Retinal pigment epithelial cell (primary cell): ENCODE data around the gene IRS2.

Experiments used
- DNase-seq: peaks from one replicate; pipeline ENCODE4 v3.0.0-alpha.2; 2010; ENCODE audit warnings: low read depth
- H3K4me3 ChIP-seq: 2 replicates; pipeline ENCODE4 v1.5.1; 2011; ENCODE audit warnings: mild to moderate bottlenecking, low read length, control low read depth, moderate library complexity
- TF ChIP-seq, protein P1 (sequence below): conservative IDR thresholded peaks from 2 replicates; pipeline ENCODE4 v1.5.1; 2011; ENCODE audit warnings: low read depth, low read length, control low read depth, inconsistent platforms

IRS2 gene

GRCh38 chr13:109755997-109756396, 30.4 kb downstream of the IRS2 start:
- DNase-seq, result no peak

DNA sequence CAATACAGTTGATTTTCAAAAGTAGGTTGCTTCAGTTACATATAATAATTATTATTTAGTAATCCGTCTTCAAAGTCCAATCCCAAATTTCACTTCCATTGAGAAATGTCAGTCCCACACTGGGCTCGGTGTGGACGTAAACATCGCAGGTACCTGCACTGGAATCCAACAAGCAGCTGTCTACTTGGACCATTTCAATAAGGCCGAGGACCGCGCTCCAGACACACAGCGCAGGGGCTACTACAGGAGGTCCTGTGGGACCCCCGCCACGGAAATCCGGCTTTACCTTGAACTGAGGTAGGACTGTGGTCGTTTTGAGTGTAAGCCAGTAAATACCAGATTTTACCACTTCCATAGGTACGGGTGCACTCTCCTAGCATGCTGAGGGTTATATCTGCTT, 30.8 kb downstream of the IRS2 start:
- H3K4me3 ChIP-seq, result no peak overlapping the region
- no peak for DNase-seq
- TF ChIP-seq, protein P1, sequence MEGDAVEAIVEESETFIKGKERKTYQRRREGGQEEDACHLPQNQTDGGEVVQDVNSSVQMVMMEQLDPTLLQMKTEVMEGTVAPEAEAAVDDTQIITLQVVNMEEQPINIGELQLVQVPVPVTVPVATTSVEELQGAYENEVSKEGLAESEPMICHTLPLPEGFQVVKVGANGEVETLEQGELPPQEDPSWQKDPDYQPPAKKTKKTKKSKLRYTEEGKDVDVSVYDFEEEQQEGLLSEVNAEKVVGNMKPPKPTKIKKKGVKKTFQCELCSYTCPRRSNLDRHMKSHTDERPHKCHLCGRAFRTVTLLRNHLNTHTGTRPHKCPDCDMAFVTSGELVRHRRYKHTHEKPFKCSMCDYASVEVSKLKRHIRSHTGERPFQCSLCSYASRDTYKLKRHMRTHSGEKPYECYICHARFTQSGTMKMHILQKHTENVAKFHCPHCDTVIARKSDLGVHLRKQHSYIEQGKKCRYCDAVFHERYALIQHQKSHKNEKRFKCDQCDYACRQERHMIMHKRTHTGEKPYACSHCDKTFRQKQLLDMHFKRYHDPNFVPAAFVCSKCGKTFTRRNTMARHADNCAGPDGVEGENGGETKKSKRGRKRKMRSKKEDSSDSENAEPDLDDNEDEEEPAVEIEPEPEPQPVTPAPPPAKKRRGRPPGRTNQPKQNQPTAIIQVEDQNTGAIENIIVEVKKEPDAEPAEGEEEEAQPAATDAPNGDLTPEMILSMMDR, result no peak

More at GRCh38 chr13:109755997-109756396, 30.4 kb downstream of the IRS2 start:
- H3K4me3 ChIP-seq, result no peak overlapping the region
- TF ChIP-seq, protein P1, result no peak

DNA sequence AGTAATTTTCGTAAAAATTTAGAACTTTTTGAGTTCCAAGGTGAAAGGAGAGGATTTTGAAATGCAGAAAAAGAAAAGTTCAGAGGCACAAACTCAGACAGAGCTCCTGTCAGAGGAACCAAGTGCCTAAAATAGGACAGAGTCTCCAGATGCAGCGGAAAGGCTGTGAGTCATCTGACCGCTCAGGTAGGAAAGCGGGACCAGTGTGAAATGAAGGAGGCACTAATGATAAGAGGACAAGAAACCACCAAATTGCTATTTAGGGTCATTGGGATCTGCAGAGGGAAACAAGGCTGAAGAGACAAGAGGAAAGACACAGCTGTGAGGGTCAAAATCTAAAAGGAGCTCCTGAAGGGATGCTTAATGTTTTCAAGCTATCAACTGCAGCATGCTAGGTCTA, 34.9 kb downstream of the IRS2 start:
- DNase-seq, result no peak
- TF ChIP-seq, protein P1, result no peak

DNA sequence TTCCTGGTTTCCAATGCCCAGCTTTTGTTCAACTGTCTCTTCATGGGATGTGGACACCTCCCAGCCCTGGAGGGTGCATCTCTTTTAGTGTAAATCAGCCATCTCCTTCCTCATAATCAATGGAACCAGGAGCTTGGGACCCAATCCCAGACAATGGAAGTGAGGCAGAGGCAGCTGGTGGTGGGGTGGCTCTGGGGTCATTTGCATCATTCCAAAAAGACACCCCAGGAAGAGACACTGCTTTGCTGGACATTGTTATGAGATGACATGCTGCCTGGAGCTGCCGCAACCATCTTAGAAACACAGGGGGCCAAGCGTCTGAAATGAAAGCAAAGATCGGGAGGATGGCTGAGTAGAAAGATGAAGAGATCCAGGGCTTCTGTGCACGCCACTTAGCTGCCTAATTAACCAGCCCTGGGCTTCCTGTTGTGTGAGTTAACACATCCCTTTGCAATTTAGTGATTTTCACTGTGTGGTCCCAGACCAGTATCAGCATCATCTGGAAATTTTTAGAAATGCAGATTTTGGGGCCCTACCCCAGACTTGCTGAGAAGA, 36.1 kb downstream of the IRS2 start:
- no peak overlapping the region for H3K4me3 ChIP-seq
- DNase-seq, result no peak
- TF ChIP-seq, protein P1, result no peak

More for the DNA sequence above, 34.9 kb downstream of the IRS2 start:
- no peak overlapping the region for H3K4me3 ChIP-seq

DNA sequence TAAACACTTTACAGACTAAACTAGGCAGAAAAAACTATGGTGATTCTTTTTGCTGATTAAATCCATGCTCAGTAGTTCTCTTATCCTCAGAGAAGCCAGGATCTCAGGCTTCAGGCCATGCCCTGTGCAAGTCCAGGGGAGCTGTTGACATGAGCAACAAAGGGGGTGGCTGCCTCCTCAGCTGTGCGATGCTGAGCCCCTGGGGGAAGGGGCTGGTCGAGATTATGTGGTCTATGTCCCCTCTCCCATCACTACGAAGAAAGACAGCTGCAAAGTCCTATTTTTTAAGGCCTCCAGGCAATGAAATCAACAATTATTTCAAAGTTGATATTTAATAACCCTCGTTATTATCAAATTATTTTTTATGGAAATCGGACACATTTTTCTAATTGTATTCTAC, 37.0 kb downstream of the IRS2 start:
- TF ChIP-seq, protein P1, result no peak
- no peak overlapping the region for H3K4me3 ChIP-seq
- no peak for DNase-seq

DNA sequence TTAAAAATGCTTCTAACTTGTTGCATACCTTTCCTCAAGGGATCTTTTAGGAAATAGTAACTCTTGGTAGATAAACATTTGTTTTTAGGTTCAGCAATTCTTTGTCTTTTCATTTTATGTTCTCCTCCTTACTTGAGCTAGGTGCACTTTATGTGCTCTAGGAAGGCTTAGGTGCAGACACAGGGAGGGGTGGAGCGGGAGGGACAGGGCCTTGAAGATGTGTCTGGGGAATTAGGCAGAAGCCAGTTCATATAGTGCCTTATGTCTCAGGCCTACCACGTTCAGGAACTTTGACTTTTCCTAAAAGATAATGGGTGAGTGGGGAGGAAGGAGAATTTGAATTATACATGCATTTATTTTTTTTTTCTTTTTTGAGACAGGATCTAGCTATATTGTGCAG, 37.7 kb downstream of the IRS2 start:
- TF ChIP-seq, protein P1, result no peak
- H3K4me3 ChIP-seq, result no peak overlapping the region
- no peak for DNase-seq

DNA sequence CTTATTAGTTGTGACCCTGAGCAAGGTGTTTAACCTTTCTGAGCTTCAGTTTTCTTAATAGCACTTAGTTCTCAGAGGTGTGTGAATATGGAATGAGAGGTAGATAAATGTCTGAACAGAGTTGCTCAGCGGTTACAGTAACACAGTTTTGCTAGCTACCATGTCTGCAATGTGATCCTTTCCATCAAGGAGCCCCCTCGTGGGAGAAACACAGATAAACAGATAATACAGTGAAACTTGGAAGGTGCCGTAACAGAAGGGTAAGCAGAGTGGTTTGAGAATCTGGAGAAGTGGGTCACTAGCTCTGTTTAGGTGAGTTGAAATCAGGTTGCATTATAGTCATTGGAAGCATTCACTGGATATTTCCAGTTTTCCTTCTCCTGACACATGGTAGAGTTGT, 38.9 kb downstream of the IRS2 start:
- TF ChIP-seq, protein P1, result peak; percentile 6
- DNase-seq, result no peak
- no peak overlapping the region for H3K4me3 ChIP-seq
